Lower leg skin (tissue), 3 donors: ENCODE measurements around the gene IL1RL1.

ENCODE experiments used
- POLR2A ChIP-seq, 2 donors: fragments of 450-650 bp; IDR thresholded peaks; one replicate each; pipeline ENCODE4 v1.6.1; 2016 to 2017; ENCODE audit warnings: antibody characterized with exemption in 2 of 2, mild to moderate bottlenecking in 1 of 2, moderate library complexity in 1 of 2
- TF ChIP-seq, protein P1 (sequence below), 3 donors: fragments of 450-650 bp; IDR thresholded peaks; one replicate each; pipeline ENCODE4 v1.5.1; 2016; ENCODE audit warnings: antibody characterized with exemption in 3 of 3, mild to moderate bottlenecking in 3 of 3, moderate library complexity in 2 of 3

DNA sequence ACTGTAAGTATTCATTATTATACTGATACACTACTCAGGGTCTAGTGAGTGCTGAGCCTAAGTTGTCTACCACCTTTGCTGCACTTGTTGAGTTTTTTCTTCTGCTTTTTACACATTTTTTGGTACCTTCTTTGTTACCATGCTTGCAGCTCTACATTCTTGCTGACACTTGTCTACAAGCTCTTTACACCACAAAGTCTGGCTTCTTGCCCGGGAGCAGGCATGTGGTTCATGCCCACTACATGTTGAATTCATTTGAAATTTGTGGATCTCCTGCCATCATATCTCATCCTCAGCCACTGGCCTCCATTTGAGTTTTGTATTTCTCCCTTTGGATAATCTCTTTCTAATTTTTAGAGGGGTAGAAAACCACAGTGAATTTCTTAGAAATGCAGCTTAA lies 74.2 kb downstream of the IL1RL1 start:
- TF ChIP-seq, protein P1, sequence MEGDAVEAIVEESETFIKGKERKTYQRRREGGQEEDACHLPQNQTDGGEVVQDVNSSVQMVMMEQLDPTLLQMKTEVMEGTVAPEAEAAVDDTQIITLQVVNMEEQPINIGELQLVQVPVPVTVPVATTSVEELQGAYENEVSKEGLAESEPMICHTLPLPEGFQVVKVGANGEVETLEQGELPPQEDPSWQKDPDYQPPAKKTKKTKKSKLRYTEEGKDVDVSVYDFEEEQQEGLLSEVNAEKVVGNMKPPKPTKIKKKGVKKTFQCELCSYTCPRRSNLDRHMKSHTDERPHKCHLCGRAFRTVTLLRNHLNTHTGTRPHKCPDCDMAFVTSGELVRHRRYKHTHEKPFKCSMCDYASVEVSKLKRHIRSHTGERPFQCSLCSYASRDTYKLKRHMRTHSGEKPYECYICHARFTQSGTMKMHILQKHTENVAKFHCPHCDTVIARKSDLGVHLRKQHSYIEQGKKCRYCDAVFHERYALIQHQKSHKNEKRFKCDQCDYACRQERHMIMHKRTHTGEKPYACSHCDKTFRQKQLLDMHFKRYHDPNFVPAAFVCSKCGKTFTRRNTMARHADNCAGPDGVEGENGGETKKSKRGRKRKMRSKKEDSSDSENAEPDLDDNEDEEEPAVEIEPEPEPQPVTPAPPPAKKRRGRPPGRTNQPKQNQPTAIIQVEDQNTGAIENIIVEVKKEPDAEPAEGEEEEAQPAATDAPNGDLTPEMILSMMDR (IDR thresholded peaks at IDR 0.05), result no peak
- no peak for TF ChIP-seq POLR2A (IDR thresholded peaks at IDR 0.05)
